Measurements from ENCODE around the gene THAP7. TPM values are rescaled to one million over a fixed set of nuclear protein-coding genes. Genes with fewer than 3 reads are reported as not detected.

The THAP7 gene
- total and polyA plus RNA-seq, 2 of the 13 experiments (the other 11 are each of a cell fraction or from before 2014, with no cell fraction given): 13.0 to 25.5 TPM

DNA sequence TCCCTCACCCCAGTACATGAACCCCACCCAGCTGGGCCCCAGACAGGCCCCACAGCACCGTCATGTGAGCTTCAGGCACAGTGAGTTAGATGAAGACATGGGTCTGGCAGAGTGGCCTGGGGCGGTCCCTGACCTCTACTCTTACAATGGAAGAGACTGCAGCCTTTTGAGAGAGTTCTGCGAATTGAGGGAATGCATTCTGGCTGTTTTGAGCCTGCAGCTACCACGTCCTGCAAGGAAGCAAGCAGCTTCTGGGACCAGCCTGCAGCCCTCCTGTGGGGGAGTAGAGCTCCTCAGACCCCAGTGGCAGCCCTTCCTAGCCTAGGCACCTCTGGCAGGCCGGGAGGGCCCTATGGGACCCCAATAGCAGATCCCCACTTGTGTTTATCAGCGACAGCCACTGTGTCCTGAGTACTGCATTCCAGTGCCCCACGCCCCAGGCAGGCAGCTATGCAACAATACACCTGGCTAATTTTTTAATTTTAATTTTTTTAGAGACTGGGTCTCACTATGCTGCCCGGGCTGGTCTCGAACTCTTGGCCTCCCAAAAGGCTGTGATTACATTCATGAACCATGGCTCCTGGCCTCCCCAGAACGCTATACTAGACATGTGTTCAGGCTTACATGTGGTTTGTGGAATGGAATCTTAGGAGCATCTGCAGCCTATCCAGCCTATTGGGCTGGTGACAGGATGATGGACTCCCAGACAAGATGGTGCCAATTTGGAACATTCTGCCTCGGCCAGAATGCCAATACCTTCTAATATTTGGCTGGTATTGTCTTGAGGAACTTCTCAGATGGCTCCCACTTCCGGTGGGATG lies 31.2 kb upstream of the THAP7 start (continued):
- TF ChIP-seq, protein P1, sequence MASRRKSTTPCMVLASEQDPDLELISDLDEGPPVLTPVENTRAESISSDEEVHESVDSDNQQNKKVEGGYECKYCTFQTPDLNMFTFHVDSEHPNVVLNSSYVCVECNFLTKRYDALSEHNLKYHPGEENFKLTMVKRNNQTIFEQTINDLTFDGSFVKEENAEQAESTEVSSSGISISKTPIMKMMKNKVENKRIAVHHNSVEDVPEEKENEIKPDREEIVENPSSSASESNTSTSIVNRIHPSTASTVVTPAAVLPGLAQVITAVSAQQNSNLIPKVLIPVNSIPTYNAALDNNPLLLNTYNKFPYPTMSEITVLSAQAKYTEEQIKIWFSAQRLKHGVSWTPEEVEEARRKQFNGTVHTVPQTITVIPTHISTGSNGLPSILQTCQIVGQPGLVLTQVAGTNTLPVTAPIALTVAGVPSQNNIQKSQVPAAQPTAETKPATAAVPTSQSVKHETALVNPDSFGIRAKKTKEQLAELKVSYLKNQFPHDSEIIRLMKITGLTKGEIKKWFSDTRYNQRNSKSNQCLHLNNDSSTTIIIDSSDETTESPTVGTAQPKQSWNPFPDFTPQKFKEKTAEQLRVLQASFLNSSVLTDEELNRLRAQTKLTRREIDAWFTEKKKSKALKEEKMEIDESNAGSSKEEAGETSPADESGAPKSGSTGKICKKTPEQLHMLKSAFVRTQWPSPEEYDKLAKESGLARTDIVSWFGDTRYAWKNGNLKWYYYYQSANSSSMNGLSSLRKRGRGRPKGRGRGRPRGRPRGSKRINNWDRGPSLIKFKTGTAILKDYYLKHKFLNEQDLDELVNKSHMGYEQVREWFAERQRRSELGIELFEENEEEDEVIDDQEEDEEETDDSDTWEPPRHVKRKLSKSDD (CRISPR knock-in tag; IDR thresholded peaks at IDR 0.05; ENCODE audit: low read depth): no peak

DNA sequence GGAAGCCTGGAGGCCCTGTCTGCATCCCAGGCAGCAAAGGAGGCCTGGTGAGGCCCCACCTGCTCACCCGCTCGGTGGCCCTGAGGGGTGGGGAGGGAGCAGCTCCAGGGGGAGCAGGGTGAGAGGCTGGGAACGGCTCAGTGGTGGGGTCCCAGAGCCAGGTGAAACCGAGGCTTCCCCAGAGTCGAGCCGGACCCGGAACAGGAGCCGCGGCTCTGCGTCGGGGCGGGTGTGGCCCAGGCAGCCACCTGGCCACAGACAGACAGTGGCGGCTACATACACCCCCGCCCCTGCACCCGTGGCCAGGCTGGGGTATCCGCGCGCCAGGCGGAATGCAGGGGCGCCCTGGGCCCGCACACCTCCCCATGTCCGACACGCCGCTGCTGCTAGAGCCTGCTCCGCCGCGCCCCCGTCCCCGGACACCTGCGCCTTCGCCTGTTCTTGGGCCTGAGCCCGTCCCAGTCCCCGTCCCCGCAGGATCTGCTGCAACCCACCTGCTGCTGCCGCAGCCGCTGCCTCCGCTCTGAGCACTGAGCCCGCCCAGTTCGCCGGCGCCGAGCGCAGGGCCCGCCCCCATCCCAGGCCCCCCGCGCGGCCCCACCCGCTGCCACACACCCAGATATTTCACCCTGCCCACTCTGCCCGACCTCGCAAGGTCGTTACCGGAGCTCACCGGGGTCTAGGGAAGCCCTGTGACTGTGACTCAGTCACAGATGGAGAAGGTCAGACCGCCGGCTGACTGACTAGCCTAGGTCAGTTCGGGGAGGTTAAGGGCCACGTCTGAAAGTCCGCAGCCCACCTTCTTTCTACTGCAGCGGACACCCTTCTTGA lies 30.3 kb upstream of the THAP7 start, which contains the start of gene SLC7A4:
TSS of gene SLC7A4 (minus strand) at position 525 of the 831 bp plus-strand sequence. CDS start 749 bp downstream, outside the sequence.
- no peaks in the 10 kb centered on the region for H3K4me1 ChIP-seq (ENCODE audit: insufficient read depth, low read length)
- POLR2A ChIA-PET: no interaction called here
- ATAC-seq (no peak), DNase-seq (ENCODE audit: low spot score) (no peak), FAIRE-seq (no peak)
- H3K36me3 ChIP-seq (replicated peaks in 1 of 2; ENCODE audit: control insufficient read depth in 1 of 2, insufficient read depth in 2 of 2, low read length in 2 of 2): no peaks in the 10 kb centered on the region
- peaks cover 14 to 50% of the 10 kb centered on the region in 2 experiments for H3K27me3 ChIP-seq (ENCODE audit: control insufficient read depth in 1 of 2, insufficient read depth in 2 of 2, low read length in 2 of 2)
- BruUV-seq (replicated peaks): no TSS peak
- no peak within 1 kb of the TSS for H2AFZ ChIP-seq (ENCODE audit: low read length)
- 90% methylated on average over 20 of the region's 59 CpGs for WGBS (ENCODE audit: low lambda C conversion rate)
- H4K20me1 ChIP-seq (ENCODE audit: insufficient read depth, low read length): no peaks in the 10 kb centered on the region
- H3K9ac ChIP-seq (ENCODE audit: insufficient read depth, low read depth, low read length): no peak within 1 kb of the TSS
- CTCF ChIA-PET (ENCODE audit: low intra/inter-chr PET ratio, low total read pairs): no interaction called here
- H3K79me2 ChIP-seq (ENCODE audit: insufficient read depth, low read length): no peaks in the 10 kb centered on the region
- in situ Hi-C loops (cut with HindIII; ENCODE audit: extremely low pct_ligation_motif_present, low pct_unique_long_range_greater_than_20kb) (no loop called here), intact Hi-C loops (cut with micrococcal nuclease; ENCODE audit: unreplicated experiment) (no loop called here)
- no peak within 1 kb of the TSS for H3K4me2 ChIP-seq (ENCODE audit: low read depth, low read length)
- no peak within 1 kb of the TSS for H3K4me3 ChIP-seq (replicated peaks in 1 of 3; ENCODE audit: insufficient read depth in 1 of 3, low read depth in 2 of 3, low read length in 3 of 3)
- no peaks in the 10 kb centered on the region for H3K9me3 ChIP-seq (ENCODE audit: low read length)
- H3K27ac ChIP-seq (ENCODE audit: extremely low read length, insufficient read depth, low read length): no peak within 1 kb of the TSS
- TF ChIP-seq, protein P2, sequence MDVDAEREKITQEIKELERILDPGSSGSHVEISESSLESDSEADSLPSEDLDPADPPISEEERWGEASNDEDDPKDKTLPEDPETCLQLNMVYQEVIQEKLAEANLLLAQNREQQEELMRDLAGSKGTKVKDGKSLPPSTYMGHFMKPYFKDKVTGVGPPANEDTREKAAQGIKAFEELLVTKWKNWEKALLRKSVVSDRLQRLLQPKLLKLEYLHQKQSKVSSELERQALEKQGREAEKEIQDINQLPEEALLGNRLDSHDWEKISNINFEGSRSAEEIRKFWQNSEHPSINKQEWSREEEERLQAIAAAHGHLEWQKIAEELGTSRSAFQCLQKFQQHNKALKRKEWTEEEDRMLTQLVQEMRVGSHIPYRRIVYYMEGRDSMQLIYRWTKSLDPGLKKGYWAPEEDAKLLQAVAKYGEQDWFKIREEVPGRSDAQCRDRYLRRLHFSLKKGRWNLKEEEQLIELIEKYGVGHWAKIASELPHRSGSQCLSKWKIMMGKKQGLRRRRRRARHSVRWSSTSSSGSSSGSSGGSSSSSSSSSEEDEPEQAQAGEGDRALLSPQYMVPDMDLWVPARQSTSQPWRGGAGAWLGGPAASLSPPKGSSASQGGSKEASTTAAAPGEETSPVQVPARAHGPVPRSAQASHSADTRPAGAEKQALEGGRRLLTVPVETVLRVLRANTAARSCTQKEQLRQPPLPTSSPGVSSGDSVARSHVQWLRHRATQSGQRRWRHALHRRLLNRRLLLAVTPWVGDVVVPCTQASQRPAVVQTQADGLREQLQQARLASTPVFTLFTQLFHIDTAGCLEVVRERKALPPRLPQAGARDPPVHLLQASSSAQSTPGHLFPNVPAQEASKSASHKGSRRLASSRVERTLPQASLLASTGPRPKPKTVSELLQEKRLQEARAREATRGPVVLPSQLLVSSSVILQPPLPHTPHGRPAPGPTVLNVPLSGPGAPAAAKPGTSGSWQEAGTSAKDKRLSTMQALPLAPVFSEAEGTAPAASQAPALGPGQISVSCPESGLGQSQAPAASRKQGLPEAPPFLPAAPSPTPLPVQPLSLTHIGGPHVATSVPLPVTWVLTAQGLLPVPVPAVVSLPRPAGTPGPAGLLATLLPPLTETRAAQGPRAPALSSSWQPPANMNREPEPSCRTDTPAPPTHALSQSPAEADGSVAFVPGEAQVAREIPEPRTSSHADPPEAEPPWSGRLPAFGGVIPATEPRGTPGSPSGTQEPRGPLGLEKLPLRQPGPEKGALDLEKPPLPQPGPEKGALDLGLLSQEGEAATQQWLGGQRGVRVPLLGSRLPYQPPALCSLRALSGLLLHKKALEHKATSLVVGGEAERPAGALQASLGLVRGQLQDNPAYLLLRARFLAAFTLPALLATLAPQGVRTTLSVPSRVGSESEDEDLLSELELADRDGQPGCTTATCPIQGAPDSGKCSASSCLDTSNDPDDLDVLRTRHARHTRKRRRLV (CRISPR knock-in tag; IDR thresholded peaks at IDR 0.05): no peak
- TF ChIP-seq, protein P3, sequence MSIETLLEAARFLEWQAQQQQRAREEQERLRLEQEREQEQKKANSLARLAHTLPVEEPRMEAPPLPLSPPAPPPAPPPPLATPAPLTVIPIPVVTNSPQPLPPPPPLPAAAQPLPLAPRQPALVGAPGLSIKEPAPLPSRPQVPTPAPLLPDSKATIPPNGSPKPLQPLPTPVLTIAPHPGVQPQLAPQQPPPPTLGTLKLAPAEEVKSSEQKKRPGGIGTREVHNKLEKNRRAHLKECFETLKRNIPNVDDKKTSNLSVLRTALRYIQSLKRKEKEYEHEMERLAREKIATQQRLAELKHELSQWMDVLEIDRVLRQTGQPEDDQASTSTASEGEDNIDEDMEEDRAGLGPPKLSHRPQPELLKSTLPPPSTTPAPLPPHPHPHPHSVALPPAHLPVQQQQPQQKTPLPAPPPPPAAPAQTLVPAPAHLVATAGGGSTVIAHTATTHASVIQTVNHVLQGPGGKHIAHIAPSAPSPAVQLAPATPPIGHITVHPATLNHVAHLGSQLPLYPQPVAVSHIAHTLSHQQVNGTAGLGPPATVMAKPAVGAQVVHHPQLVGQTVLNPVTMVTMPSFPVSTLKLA (IDR thresholded peaks at IDR 0.05): no peak
- TF ChIP-seq SMARCC2 (IDR thresholded peaks at IDR 0.05): no peak
- TF ChIP-seq, protein P4, sequence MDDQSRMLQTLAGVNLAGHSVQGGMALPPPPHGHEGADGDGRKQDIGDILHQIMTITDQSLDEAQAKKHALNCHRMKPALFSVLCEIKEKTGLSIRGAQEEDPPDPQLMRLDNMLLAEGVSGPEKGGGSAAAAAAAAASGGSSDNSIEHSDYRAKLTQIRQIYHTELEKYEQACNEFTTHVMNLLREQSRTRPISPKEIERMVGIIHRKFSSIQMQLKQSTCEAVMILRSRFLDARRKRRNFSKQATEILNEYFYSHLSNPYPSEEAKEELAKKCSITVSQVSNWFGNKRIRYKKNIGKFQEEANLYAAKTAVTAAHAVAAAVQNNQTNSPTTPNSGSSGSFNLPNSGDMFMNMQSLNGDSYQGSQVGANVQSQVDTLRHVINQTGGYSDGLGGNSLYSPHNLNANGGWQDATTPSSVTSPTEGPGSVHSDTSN (CRISPR knock-in tag; IDR thresholded peaks at IDR 0.05; ENCODE audit: borderline replicate concordance): no peak
- no peak for TF ChIP-seq HOXD1 (CRISPR knock-in tag; IDR thresholded peaks at IDR 0.05)
- TF ChIP-seq ZNF761 (CRISPR knock-in tag; conservative IDR thresholded peaks at IDR 0.05): no peak
- TF ChIP-seq ZNF138 (CRISPR knock-in tag; IDR thresholded peaks at IDR 0.05; ENCODE audit: low read depth): no peak
- no peak for TF ChIP-seq GPN1 (CRISPR knock-in tag; IDR thresholded peaks at IDR 0.05; ENCODE audit: borderline replicate concordance)
